ENCODE data around the gene CMC1. TPM values are rescaled to one million over a fixed set of nuclear protein-coding genes. Genes with fewer than 3 reads are reported as not detected.
A peak's percentile ranks its signal among the peaks of the same experiment; 100 is the strongest.

The CMC1 gene
- total and polyA plus RNA-seq, 5 donors from 2014 or later: 9.4 to 50.7 (median 47.1) TPM

DNA sequence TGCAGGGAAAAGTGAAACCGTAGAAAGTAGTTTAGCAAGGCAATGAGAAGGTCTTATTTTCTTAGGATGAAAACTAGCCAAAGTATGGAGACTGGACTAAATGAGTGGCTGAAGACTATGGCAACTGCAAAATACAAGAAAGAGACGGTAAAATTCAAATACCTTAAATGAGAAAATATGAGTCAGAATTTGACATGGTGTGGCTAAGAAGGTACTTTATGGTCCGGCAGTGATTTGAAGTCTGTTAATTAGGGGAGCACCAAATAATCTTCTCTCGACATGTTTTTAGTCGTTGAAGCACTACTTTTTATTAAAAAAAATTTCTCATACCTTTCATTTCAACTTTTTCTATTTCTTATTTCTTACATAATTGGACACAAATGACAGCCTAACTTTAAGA is 12.8 kb upstream of the CMC1 start:
- no peaks in the 10 kb centered on the region for H3K27me3 Mint-ChIP-seq
- ATAC-seq (ENCODE audit: low read depth in 2 of 2) (no peak), DNase-seq (no peak)
- H3K27ac Mint-ChIP-seq: no peak overlapping the region
- H3K4me1 Mint-ChIP-seq: peaks cover 0 to 5% (median 0%) of the 10 kb centered on the region in 4 donors
- no peaks in the 10 kb centered on the region for H3K9me3 ChIP-seq (ENCODE audit: control insufficient read depth in 2 of 2, low read length in 2 of 2)
- H3K4me3 ChIP-seq (ENCODE audit: low read depth, low read length): no peak overlapping the region
- H3K36me3 ChIP-seq (ENCODE audit: control insufficient read depth, insufficient read depth, low read length): no peaks in the 10 kb centered on the region
- H3K4me1 ChIP-seq (ENCODE audit: control insufficient read depth, insufficient read depth, low read length, poor library complexity, severe bottlenecking): no peaks in the 10 kb centered on the region
- H3K27me3 ChIP-seq (ENCODE audit: control insufficient read depth, insufficient read depth, low read length): no peaks in the 10 kb centered on the region
- no peak overlapping the region for H3K27ac ChIP-seq (ENCODE audit: insufficient read depth, low read length, poor library complexity, severe bottlenecking)
- peaks cover 0 to 2% (median 0%) of the 10 kb centered on the region in 7 donors for H3K9me3 Mint-ChIP-seq
- no peaks in the 10 kb centered on the region for H3K36me3 Mint-ChIP-seq
- no peak overlapping the region for H3K4me3 Mint-ChIP-seq

DNA sequence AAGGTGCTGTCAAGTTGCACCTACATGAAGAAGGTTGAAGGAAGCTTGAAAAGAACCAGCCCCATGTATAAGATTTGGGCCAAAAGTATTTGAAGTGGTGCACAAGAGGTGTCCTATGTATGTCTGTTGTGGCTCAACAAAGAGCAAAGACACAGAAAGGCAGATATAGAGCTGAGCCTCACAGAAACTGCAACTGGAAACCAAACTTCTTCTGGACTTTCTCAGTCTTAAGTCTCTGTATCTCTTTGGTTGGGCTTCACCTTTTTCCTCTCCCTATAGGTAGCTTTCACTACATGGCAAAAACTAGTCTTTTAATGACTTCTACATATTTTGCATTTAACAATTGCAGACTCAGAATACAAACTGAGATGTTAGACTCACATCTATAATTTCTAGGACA is 8.8 kb upstream of the CMC1 start:
- no peaks in the 10 kb centered on the region for H3K4me1 ChIP-seq (ENCODE audit: control insufficient read depth, insufficient read depth, low read length, poor library complexity, severe bottlenecking)
- H3K27ac ChIP-seq (ENCODE audit: insufficient read depth, low read length, poor library complexity, severe bottlenecking): no peak overlapping the region
- no peak overlapping the region for H3K4me3 ChIP-seq (ENCODE audit: low read depth, low read length)
- Mint-ChIP-seq H3K9me3 (peaks cover 0 to 2% (median 0%) of the 10 kb centered on the region in 7 donors), H3K27ac (no peak overlapping the region), H3K4me1 (peaks cover 0 to 6% (median 2%) of the 10 kb centered on the region in 4 donors), H3K4me3 (no peak overlapping the region), H3K36me3 (no peaks in the 10 kb centered on the region), H3K27me3 (no peaks in the 10 kb centered on the region)
- no peaks in the 10 kb centered on the region for H3K9me3 ChIP-seq (ENCODE audit: control insufficient read depth in 2 of 2, low read length in 2 of 2)
- no peaks in the 10 kb centered on the region for H3K36me3 ChIP-seq (ENCODE audit: control insufficient read depth, insufficient read depth, low read length)
- ATAC-seq (ENCODE audit: low read depth in 2 of 2) (no peak), DNase-seq (no peak)
- H3K27me3 ChIP-seq (ENCODE audit: control insufficient read depth, insufficient read depth, low read length): no peaks in the 10 kb centered on the region

DNA sequence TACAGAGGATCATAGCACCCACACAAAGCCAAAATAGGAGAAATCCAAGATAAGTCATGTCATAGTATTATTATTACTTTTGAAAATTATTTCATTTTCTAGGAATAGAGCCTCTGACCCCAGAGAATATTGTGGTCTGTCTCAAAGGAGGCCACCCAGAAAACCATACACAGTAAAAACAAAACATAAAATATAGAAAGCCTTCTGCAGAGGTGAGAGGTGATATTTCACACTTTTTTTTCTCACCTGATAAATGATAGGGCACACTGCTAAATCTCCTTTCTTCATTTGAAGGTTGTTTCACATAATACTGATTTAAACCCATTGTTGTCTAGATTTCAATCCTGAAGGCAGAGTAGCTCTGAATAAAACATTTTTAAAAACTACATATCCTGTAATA is 7.0 kb upstream of the CMC1 start:
- H3K36me3 Mint-ChIP-seq: no peaks in the 10 kb centered on the region
- H3K4me1 ChIP-seq (ENCODE audit: control insufficient read depth, insufficient read depth, low read length, poor library complexity, severe bottlenecking): no peaks in the 10 kb centered on the region
- DNase-seq: no peak

DNA sequence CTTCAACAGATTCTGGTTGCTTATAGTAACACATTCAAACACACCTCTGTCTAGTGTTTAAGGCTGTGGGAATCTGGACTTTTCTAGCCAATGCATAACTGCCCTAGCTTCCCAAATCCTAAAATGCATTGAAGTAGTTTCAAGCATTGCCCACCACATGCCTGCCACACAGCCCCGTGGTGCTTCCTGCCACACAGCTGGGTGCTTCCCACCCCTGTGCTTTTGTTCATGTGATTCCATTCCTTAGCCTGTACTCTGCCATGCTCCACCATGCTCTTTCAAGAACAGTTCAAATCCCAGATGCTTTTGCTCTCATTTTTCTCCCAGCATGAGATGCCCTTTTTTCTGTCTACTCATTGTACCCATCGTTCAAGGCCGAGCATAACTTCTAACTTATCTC is 2.3 kb upstream of the CMC1 start:
- Mint-ChIP-seq H3K36me3 (peaks cover 3% of the 10 kb centered on the region), H3K4me3 (peak overlapping the region in 3 of 4 donors; percentile 3 to 79 (median 5)), H3K4me1 (peaks cover 22 to 34% (median 30%) of the 10 kb centered on the region in 4 donors), H3K27me3 (no peaks in the 10 kb centered on the region), H3K9me3 (peaks cover 0 to under 1% (median 0%) of the 10 kb centered on the region in 7 donors), H3K27ac (no peak overlapping the region)
- no peak overlapping the region for H3K27ac ChIP-seq (ENCODE audit: insufficient read depth, low read length, poor library complexity, severe bottlenecking)
- no peak for DNase-seq
- H3K36me3 ChIP-seq (ENCODE audit: control insufficient read depth, insufficient read depth, low read length): no peaks in the 10 kb centered on the region
- H3K27me3 ChIP-seq (ENCODE audit: control insufficient read depth, insufficient read depth, low read length): no peaks in the 10 kb centered on the region
- no peak for ATAC-seq (ENCODE audit: low read depth in 2 of 2)
- H3K4me1 ChIP-seq (ENCODE audit: control insufficient read depth, insufficient read depth, low read length, poor library complexity, severe bottlenecking): peaks cover 29% of the 10 kb centered on the region
- no peak overlapping the region for H3K4me3 ChIP-seq (ENCODE audit: low read depth, low read length)
- no peaks in the 10 kb centered on the region for H3K9me3 ChIP-seq (ENCODE audit: control insufficient read depth in 2 of 2, low read length in 2 of 2)

More for the DNA sequence above, 7.0 kb upstream of the CMC1 start:
- no peaks in the 10 kb centered on the region for H3K36me3 ChIP-seq (ENCODE audit: control insufficient read depth, insufficient read depth, low read length)
- Mint-ChIP-seq H3K4me1 (peaks cover 0 to 6% (median 0%) of the 10 kb centered on the region in 4 donors), H3K4me3 (no peak overlapping the region), H3K27ac (no peak overlapping the region), H3K27me3 (no peaks in the 10 kb centered on the region), H3K9me3 (peaks cover 0 to 2% (median 0%) of the 10 kb centered on the region in 7 donors)
- no peaks in the 10 kb centered on the region for H3K9me3 ChIP-seq (ENCODE audit: control insufficient read depth in 2 of 2, low read length in 2 of 2)
- no peaks in the 10 kb centered on the region for H3K27me3 ChIP-seq (ENCODE audit: control insufficient read depth, insufficient read depth, low read length)
- no peak overlapping the region for H3K4me3 ChIP-seq (ENCODE audit: low read depth, low read length)
- no peak for ATAC-seq (ENCODE audit: low read depth in 2 of 2)
- no peak overlapping the region for H3K27ac ChIP-seq (ENCODE audit: insufficient read depth, low read length, poor library complexity, severe bottlenecking)

DNA sequence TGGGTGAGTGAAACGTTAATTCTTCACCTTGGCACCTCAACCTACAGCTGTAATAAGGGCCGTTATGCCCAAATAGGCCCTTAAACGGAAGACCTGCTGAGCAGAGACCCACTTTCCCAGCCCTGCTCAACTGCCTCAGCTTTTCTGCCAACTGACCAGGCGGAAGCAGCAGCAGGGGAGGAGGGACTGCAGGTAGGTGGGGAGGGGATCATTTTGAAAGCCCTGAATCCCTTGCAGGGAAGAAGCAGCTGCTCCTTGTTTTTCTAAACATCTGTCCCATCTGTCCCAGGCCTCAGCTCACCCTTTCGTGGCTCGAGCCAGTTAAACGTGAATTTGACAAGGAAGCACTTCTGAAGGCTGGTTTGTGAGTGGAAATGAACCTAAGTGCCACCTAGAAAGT is 978 bp upstream of the CMC1 start:
- Mint-ChIP-seq H3K27ac (peak overlapping the region in 2 of 3 donors; percentile 88 to 89), H3K27me3 (no peaks in the 10 kb centered on the region), H3K9me3 (peaks cover 0 to 1% (median 0%) of the 10 kb centered on the region in 7 donors), H3K4me1 (peaks cover 26 to 44% (median 36%) of the 10 kb centered on the region in 4 donors), H3K4me3 (peak overlapping the region; percentile 79 to 96 (median 93)), H3K36me3 (peaks cover 4% of the 10 kb centered on the region)
- Histone ChIP-seq H3K27ac (ENCODE audit: insufficient read depth, low read length, poor library complexity, severe bottlenecking) (no peak overlapping the region), H3K9me3 (ENCODE audit: control insufficient read depth in 2 of 2, low read length in 2 of 2) (no peaks in the 10 kb centered on the region), H3K4me3 (ENCODE audit: low read depth, low read length) (peak overlapping the region; percentile 93), H3K27me3 (ENCODE audit: control insufficient read depth, insufficient read depth, low read length) (no peaks in the 10 kb centered on the region), H3K4me1 (ENCODE audit: control insufficient read depth, insufficient read depth, low read length, poor library complexity, severe bottlenecking) (peaks cover 32% of the 10 kb centered on the region), H3K36me3 (ENCODE audit: control insufficient read depth, insufficient read depth, low read length) (no peaks in the 10 kb centered on the region)
- ATAC-seq (ENCODE audit: low read depth in 2 of 2): no peak
- no peak for DNase-seq

DNA sequence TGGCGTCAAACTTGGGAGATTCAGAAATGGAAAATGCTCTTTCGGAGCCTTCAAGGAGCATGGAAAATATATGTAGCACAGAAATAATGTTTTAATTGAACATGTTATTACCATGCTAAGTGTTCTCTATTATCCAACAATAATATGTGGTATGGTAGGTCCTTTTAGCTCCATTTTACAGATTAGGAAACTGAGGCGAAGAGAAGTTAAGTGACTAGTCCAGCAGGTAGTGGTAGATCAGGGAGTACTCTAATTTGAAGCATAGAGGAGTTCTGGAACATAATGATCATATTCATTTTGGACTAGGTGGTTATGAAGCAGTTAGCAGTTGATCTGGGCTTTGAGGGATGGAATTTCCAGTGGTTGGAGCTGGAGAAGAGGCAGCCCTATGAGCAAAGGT is 1.1 kb downstream of the CMC1 start:
- Histone ChIP-seq H3K4me3 (ENCODE audit: low read depth, low read length) (peak overlapping the region; percentile 93), H3K4me1 (ENCODE audit: control insufficient read depth, insufficient read depth, low read length, poor library complexity, severe bottlenecking) (peaks cover 43% of the 10 kb centered on the region), H3K27ac (ENCODE audit: insufficient read depth, low read length, poor library complexity, severe bottlenecking) (no peak overlapping the region), H3K36me3 (ENCODE audit: control insufficient read depth, insufficient read depth, low read length) (no peaks in the 10 kb centered on the region), H3K27me3 (ENCODE audit: control insufficient read depth, insufficient read depth, low read length) (no peaks in the 10 kb centered on the region), H3K9me3 (ENCODE audit: control insufficient read depth in 2 of 2, low read length in 2 of 2) (no peaks in the 10 kb centered on the region)
- peak overlapping the region; percentile 71 to 96 (median 93) for H3K4me3 Mint-ChIP-seq
- DNase-seq: no peak
- no peak for ATAC-seq (ENCODE audit: low read depth in 2 of 2)
- H3K27ac Mint-ChIP-seq: peak overlapping the region; percentile 21 to 89 (median 83)
- no peaks in the 10 kb centered on the region for H3K27me3 Mint-ChIP-seq
- H3K9me3 Mint-ChIP-seq: peaks cover 0 to 1% (median 0%) of the 10 kb centered on the region in 7 donors
- peaks cover 7% of the 10 kb centered on the region for H3K36me3 Mint-ChIP-seq
- peaks cover 37 to 59% (median 52%) of the 10 kb centered on the region in 4 donors for H3K4me1 Mint-ChIP-seq

DNA sequence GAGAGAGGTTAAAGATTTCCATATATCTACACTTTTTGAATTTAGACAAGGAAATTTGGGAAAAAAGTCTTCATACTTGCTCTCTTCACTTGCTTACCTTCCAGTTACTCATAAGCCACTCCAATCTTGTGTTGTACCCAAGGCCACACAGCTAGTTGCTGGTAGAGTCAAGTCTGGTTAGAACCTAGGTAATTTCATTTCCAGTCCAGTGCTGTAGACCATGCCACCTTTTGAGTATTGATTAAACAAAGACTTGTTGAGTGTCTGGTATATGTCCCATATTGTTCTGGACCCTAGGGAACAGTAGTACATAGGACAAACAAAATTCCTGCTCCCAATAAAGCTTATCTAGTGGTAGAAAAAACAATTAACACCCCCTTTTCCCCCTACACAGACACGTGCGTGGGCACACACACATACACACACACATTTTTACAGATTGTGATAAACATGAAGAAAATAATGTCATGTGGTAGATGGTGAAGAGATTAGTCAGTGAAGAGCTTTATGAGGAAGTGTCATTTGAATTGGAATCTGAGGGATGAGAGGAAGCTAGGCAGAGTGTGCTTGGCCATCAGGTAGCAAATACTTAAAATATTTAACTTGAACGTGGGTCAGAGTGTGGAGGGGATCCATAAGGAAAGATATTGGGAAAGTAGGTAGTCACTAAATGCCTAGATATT is 2.1 kb downstream of the CMC1 start:
- peak in 1 of 3 donors; percentile 20 for DNase-seq
- H3K27ac ChIP-seq (ENCODE audit: insufficient read depth, low read length, poor library complexity, severe bottlenecking): no peak overlapping the region
- no peak for ATAC-seq (ENCODE audit: low read depth in 2 of 2)
- no peaks in the 10 kb centered on the region for H3K27me3 ChIP-seq (ENCODE audit: control insufficient read depth, insufficient read depth, low read length)
- Mint-ChIP-seq H3K27me3 (no peaks in the 10 kb centered on the region), H3K27ac (peak overlapping the region in 1 of 3 donors; percentile 16), H3K36me3 (peaks cover 7% of the 10 kb centered on the region), H3K9me3 (peaks cover 0 to 1% (median 0%) of the 10 kb centered on the region in 7 donors), H3K4me1 (peaks cover 46 to 70% (median 61%) of the 10 kb centered on the region in 4 donors), H3K4me3 (peak overlapping the region; percentile 24 to 71 (median 57))
- H3K9me3 ChIP-seq (ENCODE audit: control insufficient read depth in 2 of 2, low read length in 2 of 2): no peaks in the 10 kb centered on the region
- peak overlapping the region; percentile 26 for H3K4me3 ChIP-seq (ENCODE audit: low read depth, low read length)
- H3K4me1 ChIP-seq (ENCODE audit: control insufficient read depth, insufficient read depth, low read length, poor library complexity, severe bottlenecking): peaks cover 46% of the 10 kb centered on the region
- H3K36me3 ChIP-seq (ENCODE audit: control insufficient read depth, insufficient read depth, low read length): no peaks in the 10 kb centered on the region

DNA sequence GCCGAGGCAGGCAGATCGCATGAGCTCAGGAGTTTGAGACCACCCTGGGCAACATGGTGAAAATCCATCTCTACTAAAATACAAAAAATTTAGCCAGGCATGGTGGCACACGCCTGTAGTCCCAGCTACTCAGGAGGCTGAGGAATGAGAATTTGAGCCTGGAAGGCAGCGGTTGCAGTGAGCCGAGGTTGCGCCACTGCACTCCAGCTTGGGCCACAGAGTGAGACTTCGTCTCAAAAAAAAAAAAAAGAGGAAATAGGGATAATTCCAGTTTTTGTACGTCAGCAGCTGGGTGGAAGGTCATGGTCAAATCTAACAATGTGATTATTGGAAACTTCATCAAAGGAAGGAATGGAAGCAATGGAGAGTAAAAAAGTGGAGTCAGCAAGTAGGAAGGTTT is 3.1 kb downstream of the CMC1 start:
- no peak overlapping the region for H3K4me3 ChIP-seq (ENCODE audit: low read depth, low read length)
- no peaks in the 10 kb centered on the region for H3K36me3 ChIP-seq (ENCODE audit: control insufficient read depth, insufficient read depth, low read length)
- Mint-ChIP-seq H3K36me3 (peaks cover 7% of the 10 kb centered on the region), H3K27ac (peak overlapping the region in 2 of 3 donors; percentile 4 to 16), H3K4me1 (peaks cover 46 to 78% (median 64%) of the 10 kb centered on the region in 4 donors), H3K27me3 (no peaks in the 10 kb centered on the region), H3K4me3 (peak overlapping the region in 1 of 4 donors; percentile 71), H3K9me3 (peaks cover 0 to 1% (median 0%) of the 10 kb centered on the region in 7 donors)
- DNase-seq (no peak), ATAC-seq (ENCODE audit: low read depth in 2 of 2) (no peak)
- no peaks in the 10 kb centered on the region for H3K9me3 ChIP-seq (ENCODE audit: control insufficient read depth in 2 of 2, low read length in 2 of 2)
- H3K27me3 ChIP-seq (ENCODE audit: control insufficient read depth, insufficient read depth, low read length): no peaks in the 10 kb centered on the region
- no peak overlapping the region for H3K27ac ChIP-seq (ENCODE audit: insufficient read depth, low read length, poor library complexity, severe bottlenecking)
- H3K4me1 ChIP-seq (ENCODE audit: control insufficient read depth, insufficient read depth, low read length, poor library complexity, severe bottlenecking): peaks cover 46% of the 10 kb centered on the region
